Mesenchymal stem cell (in vitro differentiated cells and primary cell): ENCODE data around the gene SHISA7.

ENCODE experiments used
- DNase-seq: peaks from one replicate; pipeline ENCODE4 v3.0.0-alpha.2; 2013
- H2AFZ ChIP-seq: one replicate; pipeline ENCODE4 v1.6.1; 2013; ENCODE audit warnings: low read depth, mild to moderate bottlenecking, control low read depth, inconsistent platforms, low read length, moderate library complexity
- H2AK5ac ChIP-seq: 2 replicates; pipeline ENCODE4 v1.6.1; 2013; ENCODE audit warnings: low read length, moderate library complexity, mild to moderate bottlenecking, inconsistent platforms; ENCODE audit not compliant: severe bottlenecking
- H2BK120ac ChIP-seq: one replicate; pipeline ENCODE4 v1.6.1; 2013; ENCODE audit warnings: low read depth, mild to moderate bottlenecking, inconsistent platforms, low read length, moderate library complexity
- H2BK12ac ChIP-seq, 2 experiments: one replicate each; pipeline ENCODE4 v1.6.1; 2013; ENCODE audit warnings: inconsistent platforms in 2 of 2, low read length in 2 of 2, mild to moderate bottlenecking in 2 of 2, moderate library complexity in 2 of 2, control low read depth in 1 of 2
- H2BK15ac ChIP-seq: one replicate; pipeline ENCODE4 v1.6.1; 2013; ENCODE audit warnings: mild to moderate bottlenecking, low read depth, inconsistent platforms; ENCODE audit not compliant: poor library complexity, severe bottlenecking
- H2BK5ac ChIP-seq: 2 replicates; pipeline ENCODE4 v1.6.1; 2013; ENCODE audit warnings: low read depth, mild to moderate bottlenecking, low read length, control low read depth, inconsistent platforms; ENCODE audit not compliant: poor library complexity, severe bottlenecking
- H3K14ac ChIP-seq, 2 experiments: one replicate each; pipeline ENCODE4 v1.6.1; 2013; ENCODE audit warnings: inconsistent platforms in 2 of 2, low read length in 2 of 2, control low read depth in 1 of 2, mild to moderate bottlenecking in 1 of 2, moderate library complexity in 1 of 2
- H3K18ac ChIP-seq, 2 experiments: one replicate each; pipeline ENCODE4 v1.6.1; 2013; ENCODE audit warnings: inconsistent platforms in 2 of 2, low read length in 2 of 2, control low read depth in 1 of 2, low read depth in 1 of 2, mild to moderate bottlenecking in 1 of 2
- H3K23ac ChIP-seq, 2 experiments: one replicate each; pipeline ENCODE4 v1.6.1; 2013; ENCODE audit warnings: inconsistent platforms in 2 of 2, low read length in 2 of 2, mild to moderate bottlenecking in 2 of 2, moderate library complexity in 2 of 2, control low read depth in 1 of 2
- H3K27ac ChIP-seq: 2 replicates; pipeline ENCODE4 v1.5.1; 2013; ENCODE audit warnings: mild to moderate bottlenecking, moderate library complexity, low read length, control low read depth, inconsistent platforms; ENCODE audit not compliant: poor library complexity, severe bottlenecking
- H3K27me3 ChIP-seq, 2 experiments: 2 replicates each; pipeline versions ENCODE4 v1.6.1 to v1.7.0; 2013; ENCODE audit warnings: low read length in 2 of 2, mild to moderate bottlenecking in 2 of 2, moderate library complexity in 2 of 2, control low read depth in 1 of 2, inconsistent platforms in 1 of 2; ENCODE audit not compliant: control insufficient read depth in 1 of 2, insufficient read depth in 1 of 2
- H3K36me3 ChIP-seq, 2 experiments: 2 replicates each; pipeline versions ENCODE4 v1.6.1 to v1.7.0; 2013; ENCODE audit warnings: low read length in 2 of 2, control low read depth in 1 of 2, inconsistent platforms in 1 of 2, low read depth in 1 of 2, mild to moderate bottlenecking in 1 of 2; ENCODE audit not compliant: insufficient read depth in 2 of 2, control insufficient read depth in 1 of 2
- H3K4ac ChIP-seq, 2 experiments: one replicate each; pipeline ENCODE4 v1.6.1; 2013; ENCODE audit warnings: inconsistent platforms in 2 of 2, low read length in 2 of 2, mild to moderate bottlenecking in 2 of 2, moderate library complexity in 2 of 2, control low read depth in 1 of 2, low read depth in 1 of 2
- H3K4me1 ChIP-seq: 2 replicates; pipeline ENCODE4 v1.6.1; 2013; ENCODE audit warnings: low read depth, low read length, control low read depth; ENCODE audit not compliant: control insufficient read depth, insufficient read depth
- H3K4me2 ChIP-seq: 2 replicates; pipeline ENCODE4 v1.6.1; 2013; ENCODE audit warnings: low read length, mild to moderate bottlenecking, inconsistent platforms; ENCODE audit not compliant: poor library complexity, severe bottlenecking
- H3K4me3 ChIP-seq, 2 experiments: 2 replicates each; pipeline versions ENCODE4 v1.5.1 to v1.7.0; 2013; ENCODE audit warnings: low read length in 2 of 2, mild to moderate bottlenecking in 2 of 2, control low read depth in 1 of 2, low read depth in 1 of 2; ENCODE audit not compliant: insufficient read depth in 1 of 2
- H3K79me1 ChIP-seq: replicated peaks from 2 replicates; pipeline ENCODE4 v1.6.1; 2013; ENCODE audit warnings: mild to moderate bottlenecking, control low read depth, low read length, inconsistent platforms; ENCODE audit not compliant: poor library complexity, severe bottlenecking
- H3K9ac ChIP-seq: 2 replicates; pipeline ENCODE4 v1.7.0; 2013; ENCODE audit warnings: mild to moderate bottlenecking, low read length, moderate library complexity
- H3K9me3 ChIP-seq: 2 replicates; pipeline ENCODE4 v1.7.0; 2013; ENCODE audit warnings: mild to moderate bottlenecking, low read length; ENCODE audit not compliant: control insufficient read depth
- H4K8ac ChIP-seq: one replicate; pipeline ENCODE4 v1.6.1; 2013; ENCODE audit warnings: inconsistent platforms, mild to moderate bottlenecking, low read length, moderate library complexity
- H4K91ac ChIP-seq: one replicate; pipeline ENCODE4 v1.6.1; 2013; ENCODE audit warnings: mild to moderate bottlenecking, low read length, inconsistent platforms
- WGBS: methylation state at CpG from one replicate; pipeline ENCODE4 v1.1.7; 2013; ENCODE audit warnings: mixed read lengths; 5-methylcytosine and 5-hydroxymethylcytosine counted together

Gene SHISA7

GRCh38 chr19:55452749-55453346 lies 9.7 kb upstream of the SHISA7 start:
- Histone ChIP-seq H2BK12ac (no peak overlapping the region), H3K4me3 (no peak overlapping the region), H3K79me1 (peaks cover 15% of the 10 kb centered on the region), H3K27ac (no peak overlapping the region), H3K4me1 (peaks cover 27% of the 10 kb centered on the region), H3K4me2 (no peak overlapping the region), H3K36me3 (peaks cover 11 to 39% of the 10 kb centered on the region in 2 experiments), H2AK5ac (no peak overlapping the region), H4K8ac (no peak overlapping the region), H3K27me3 (peaks cover 31 to 38% of the 10 kb centered on the region in 2 experiments), H2BK5ac (no peak overlapping the region), H4K91ac (no peak overlapping the region), H2BK15ac (no peak overlapping the region), H2BK120ac (no peak overlapping the region), H3K4ac (no peak overlapping the region), H3K14ac (no peak overlapping the region), H2AFZ (no peak overlapping the region), H3K9me3 (no peaks in the 10 kb centered on the region), H3K23ac (peak overlapping the region in 1 of 2 experiments; percentile 25), H3K18ac (no peak overlapping the region), H3K9ac (no peak overlapping the region)
- DNase-seq: peak; percentile 70
- 8% methylated on average over 25 of the region's 34 CpGs for WGBS

GRCh38 chr19:55451965-55452748 lies 9.1 kb upstream of the SHISA7 start:
- Histone ChIP-seq H3K4ac (no peak overlapping the region), H2BK15ac (no peak overlapping the region), H4K8ac (no peak overlapping the region), H3K27me3 (peaks cover 38 to 43% of the 10 kb centered on the region in 2 experiments), H2BK12ac (no peak overlapping the region), H3K18ac (no peak overlapping the region), H3K27ac (no peak overlapping the region), H3K36me3 (peaks cover 11 to 39% of the 10 kb centered on the region in 2 experiments), H3K14ac (no peak overlapping the region), H3K79me1 (peaks cover 15% of the 10 kb centered on the region), H3K9ac (no peak overlapping the region), H2BK5ac (no peak overlapping the region), H3K4me2 (no peak overlapping the region), H2AK5ac (no peak overlapping the region), H3K4me3 (no peak overlapping the region), H2AFZ (no peak overlapping the region), H4K91ac (no peak overlapping the region), H2BK120ac (no peak overlapping the region), H3K9me3 (no peaks in the 10 kb centered on the region), H3K4me1 (peaks cover 30% of the 10 kb centered on the region), H3K23ac (no peak overlapping the region)
- DNase-seq: no peak
- 7% methylated on average over 48 of the region's 57 CpGs for WGBS

GRCh38 chr19:55451163-55451964 lies 8.3 kb upstream of the SHISA7 start:
- Histone ChIP-seq H3K4ac (no peak overlapping the region), H4K91ac (no peak overlapping the region), H2BK15ac (no peak overlapping the region), H3K36me3 (peaks cover 11 to 33% of the 10 kb centered on the region in 2 experiments), H2AFZ (no peak overlapping the region), H2BK120ac (no peak overlapping the region), H3K18ac (no peak overlapping the region), H4K8ac (no peak overlapping the region), H3K9ac (no peak overlapping the region), H3K4me2 (peak overlapping the region; percentile 48), H3K4me3 (no peak overlapping the region), H2AK5ac (no peak overlapping the region), H3K23ac (peak overlapping the region in 1 of 2 experiments; percentile 17), H3K4me1 (peaks cover 30% of the 10 kb centered on the region), H3K14ac (no peak overlapping the region), H3K79me1 (peaks cover 9% of the 10 kb centered on the region), H3K27ac (no peak overlapping the region), H3K27me3 (peaks cover 46 to 48% of the 10 kb centered on the region in 2 experiments), H2BK5ac (no peak overlapping the region), H3K9me3 (no peaks in the 10 kb centered on the region), H2BK12ac (no peak overlapping the region)
- 2% methylated on average over 46 of the region's 80 CpGs for WGBS
- no peak for DNase-seq

- no peak overlapping the region for H3K4ac ChIP-seq
- H3K9ac ChIP-seq: no peak overlapping the region
These were observed 6.4 kb upstream of the SHISA7 start for GRCh38 chr19:55449469-55449868.

More at GRCh38 chr19:55449469-55449868, 6.4 kb upstream of the SHISA7 start:
- Histone ChIP-seq H3K18ac (no peak overlapping the region), H3K27me3 (peaks cover 61% of the 10 kb centered on the region in 2 experiments), H4K8ac (no peak overlapping the region), H3K36me3 (peaks cover 5 to 14% of the 10 kb centered on the region in 2 experiments), H3K9me3 (no peaks in the 10 kb centered on the region), H3K4me3 (no peak overlapping the region), H3K27ac (no peak overlapping the region), H2BK5ac (no peak overlapping the region), H3K4me2 (no peak overlapping the region), H2AK5ac (no peak overlapping the region), H3K79me1 (no peaks in the 10 kb centered on the region), H2AFZ (no peak overlapping the region), H3K4me1 (peaks cover 30% of the 10 kb centered on the region), H3K23ac (peak overlapping the region in 1 of 2 experiments; percentile 83), H4K91ac (no peak overlapping the region), H2BK15ac (no peak overlapping the region), H3K14ac (no peak overlapping the region), H2BK12ac (no peak overlapping the region), H2BK120ac (no peak overlapping the region)
- WGBS: 31% methylated on average over 16 of the region's 16 CpGs
- no peak for DNase-seq
